Measurements from ENCODE around the gene VPS72. TPM values are rescaled to one million over a fixed set of nuclear protein-coding genes. Genes with fewer than 3 reads are reported as not detected.

The VPS72 gene
- total RNA-seq, 1 experiment from 2014 or later: 66.6 TPM

DNA sequence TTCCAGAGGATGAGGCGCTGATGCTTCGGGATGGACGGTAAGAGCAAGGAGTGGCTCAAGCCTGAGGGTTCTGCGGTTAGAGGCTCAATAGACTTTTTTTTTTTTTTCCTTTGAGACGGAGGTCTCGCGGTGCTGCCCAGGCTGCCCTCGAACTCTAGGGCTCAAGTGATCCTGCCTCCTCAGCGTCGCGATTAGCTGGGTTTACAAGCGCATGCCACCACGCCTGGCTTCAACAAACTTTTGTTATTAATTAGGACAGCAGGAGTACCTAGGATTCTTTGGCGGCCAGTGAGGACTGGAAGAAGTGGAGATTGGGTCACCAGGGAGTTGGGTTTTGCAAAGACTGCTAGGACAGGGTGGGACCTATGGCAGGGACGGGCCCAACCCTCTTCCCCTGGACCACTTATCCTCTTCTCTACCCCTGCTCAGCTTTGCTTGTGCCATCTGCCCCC lies 23.5 kb downstream of the VPS72 start:
- Histone ChIP-seq H3K4me1 (replicated peaks) (peaks cover 19% of the 10 kb centered on the region), H3K36me3 (peaks cover 47% of the 10 kb centered on the region), H3K9me3 (replicated peaks) (no peaks in the 10 kb centered on the region), H3K27me3 (replicated peaks) (no peaks in the 10 kb centered on the region), H3K27ac (peak overlapping the region; percentile 36), H3K4me3 (peak overlapping the region; percentile 51)
- peak in 1 of 2 experiments; percentile 77 for DNase-seq (ENCODE audit: low read depth in 1 of 2, low spot score in 2 of 2)

DNA sequence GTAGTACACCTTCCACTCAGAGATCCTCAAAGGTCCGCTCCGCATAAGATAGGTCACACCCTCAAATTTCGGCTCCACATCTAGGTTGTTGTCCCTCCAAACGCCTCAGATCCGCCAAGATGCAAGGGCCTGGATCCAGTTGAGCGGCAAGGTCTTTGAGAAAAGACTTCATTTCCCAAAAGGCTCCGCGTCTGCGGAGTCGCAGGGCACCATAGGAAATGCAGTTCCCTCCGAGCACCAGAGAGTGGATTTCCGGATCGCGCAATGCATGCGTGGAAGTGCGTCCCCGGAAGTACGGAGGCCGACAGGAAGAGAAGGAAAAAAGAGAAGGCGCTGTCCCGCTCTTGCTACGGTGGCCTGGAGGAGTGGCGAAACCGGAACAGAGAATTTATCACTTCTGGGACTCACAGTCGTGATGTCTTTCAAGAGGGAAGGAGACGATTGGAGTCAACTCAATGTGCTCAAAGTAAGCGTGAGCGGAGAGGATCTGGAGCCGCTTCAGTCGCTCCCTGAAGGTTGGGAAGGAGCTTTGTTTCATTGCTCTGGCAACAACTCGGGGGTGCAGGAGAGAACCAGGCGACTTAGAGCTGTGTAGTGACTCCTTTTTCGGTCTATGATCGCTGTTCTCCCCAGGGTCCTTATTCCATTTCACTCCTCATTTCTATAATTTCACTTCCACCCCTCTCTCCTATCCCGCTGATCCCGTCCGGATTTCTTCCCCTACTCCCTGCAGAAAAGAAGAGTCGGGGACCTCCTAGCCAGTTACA lies 24.1 kb downstream of the VPS72 start, which contains the start of the genes LYSMD1 and SCNM1:
TSS of gene LYSMD1 (minus strand) at position 165 of the 767 bp plus-strand sequence. CDS start 644 bp downstream, outside the sequence.
TSS of gene SCNM1 (plus strand) at position 407 of the 767 bp plus-strand sequence. CDS start at position 416, 9 bp downstream.
- Histone ChIP-seq H3K36me3 (peaks cover 53% of the 10 kb centered on the region), H3K27me3 (replicated peaks) (no peaks in the 10 kb centered on the region), H3K9me3 (replicated peaks) (no peaks in the 10 kb centered on the region), H3K4me3 (peak within 1 kb of the TSS; percentile 51), H3K27ac (peak within 1 kb of the TSS; percentile 36), H3K4me1 (replicated peaks) (peaks cover 19% of the 10 kb centered on the region)
- peak; percentile 97 to 98 for DNase-seq (ENCODE audit: low read depth in 1 of 2, low spot score in 2 of 2)

DNA sequence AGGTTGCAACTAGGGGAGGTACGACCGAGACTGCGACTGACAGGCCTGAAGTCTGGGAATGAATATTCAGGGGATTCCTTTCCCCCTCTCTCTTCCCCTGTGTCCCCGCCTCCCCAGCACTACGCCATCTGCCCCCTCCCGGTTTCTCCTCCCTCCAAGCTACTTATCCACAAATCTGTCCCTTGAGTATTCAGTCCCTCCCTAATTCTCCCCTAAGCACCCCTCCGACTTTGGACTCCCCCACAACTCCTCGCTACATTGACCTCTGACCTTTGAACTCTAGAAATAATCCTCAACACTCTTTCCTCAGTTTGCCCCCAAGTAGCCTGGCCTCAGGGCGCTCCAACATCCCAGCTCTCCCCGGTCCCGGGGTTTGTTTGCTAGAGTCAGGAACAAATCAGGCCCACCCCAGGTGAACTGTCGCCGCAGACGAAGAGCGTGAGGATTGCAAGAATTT lies 24.7 kb downstream of the VPS72 start:
- Histone ChIP-seq H3K4me1 (replicated peaks) (peaks cover 19% of the 10 kb centered on the region), H3K27me3 (replicated peaks) (no peaks in the 10 kb centered on the region), H3K4me3 (peak overlapping the region; percentile 51), H3K36me3 (peaks cover 53% of the 10 kb centered on the region), H3K9me3 (replicated peaks) (no peaks in the 10 kb centered on the region), H3K27ac (peak overlapping the region; percentile 25; the same call in 1 of the 2 replicates)
- DNase-seq (ENCODE audit: low read depth in 1 of 2, low spot score in 2 of 2): no peak

DNA sequence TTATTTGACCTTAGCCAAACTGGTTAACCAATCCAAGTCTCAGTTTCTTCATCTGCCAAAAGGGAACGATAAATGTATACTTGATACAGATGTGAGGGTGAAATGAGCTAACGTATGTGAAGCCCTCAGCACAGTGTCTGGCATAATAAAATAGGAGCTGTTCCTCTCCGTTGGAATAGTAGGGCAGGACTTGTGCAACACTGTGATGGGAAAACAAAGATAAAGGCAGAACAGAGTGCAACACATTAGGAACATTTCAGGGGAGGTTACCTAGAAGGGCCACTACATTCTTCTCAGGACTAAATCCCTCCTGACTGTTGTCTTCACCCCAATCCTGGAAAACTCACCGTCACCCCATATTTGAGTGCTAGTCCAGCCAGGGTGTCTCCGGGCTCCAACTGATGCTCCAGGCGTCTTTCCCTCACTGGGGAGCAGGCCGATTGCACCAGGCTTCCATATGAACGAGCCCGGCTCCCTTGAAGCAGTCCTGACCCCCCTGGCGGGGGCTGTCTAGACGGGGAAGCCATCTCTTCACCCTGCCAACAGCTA lies 25.2 kb downstream of the VPS72 start:
- no peak for DNase-seq (ENCODE audit: low read depth in 1 of 2, low spot score in 2 of 2)
- H3K4me1 ChIP-seq (replicated peaks): peaks cover 19% of the 10 kb centered on the region
- H3K27ac ChIP-seq: no peak overlapping the region
- peaks cover 50% of the 10 kb centered on the region for H3K36me3 ChIP-seq
- H3K4me3 ChIP-seq: peak overlapping the region; percentile 51
- H3K9me3 ChIP-seq (replicated peaks): no peaks in the 10 kb centered on the region
- no peaks in the 10 kb centered on the region for H3K27me3 ChIP-seq (replicated peaks)

DNA sequence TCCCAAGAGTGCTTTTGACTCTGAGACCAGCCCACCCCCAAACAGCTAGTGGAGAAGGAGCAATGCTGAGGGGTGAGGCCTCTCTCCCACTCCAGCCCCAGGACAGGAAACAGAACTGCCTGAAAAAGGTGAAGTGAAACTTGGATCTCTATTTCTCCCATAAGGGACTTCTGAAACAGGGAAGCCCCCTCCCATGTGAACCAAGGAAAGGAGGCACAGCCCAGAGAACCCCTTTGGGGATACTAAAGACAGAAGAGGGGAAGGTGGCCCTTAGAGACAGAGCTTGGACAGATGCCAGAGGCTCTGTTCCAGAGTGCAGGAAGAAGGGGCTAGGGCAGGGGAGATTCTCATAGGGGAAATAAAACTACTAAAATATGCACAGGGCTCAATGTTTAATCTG lies 30.6 kb downstream of the VPS72 start:
- Histone ChIP-seq H3K27me3 (replicated peaks) (no peaks in the 10 kb centered on the region), H3K36me3 (peaks cover 45% of the 10 kb centered on the region), H3K27ac (no peak overlapping the region), H3K9me3 (replicated peaks) (no peaks in the 10 kb centered on the region), H3K4me3 (no peak overlapping the region), H3K4me1 (replicated peaks) (peaks cover 3% of the 10 kb centered on the region)
- no peak for DNase-seq (ENCODE audit: low read depth in 1 of 2, low spot score in 2 of 2)

DNA sequence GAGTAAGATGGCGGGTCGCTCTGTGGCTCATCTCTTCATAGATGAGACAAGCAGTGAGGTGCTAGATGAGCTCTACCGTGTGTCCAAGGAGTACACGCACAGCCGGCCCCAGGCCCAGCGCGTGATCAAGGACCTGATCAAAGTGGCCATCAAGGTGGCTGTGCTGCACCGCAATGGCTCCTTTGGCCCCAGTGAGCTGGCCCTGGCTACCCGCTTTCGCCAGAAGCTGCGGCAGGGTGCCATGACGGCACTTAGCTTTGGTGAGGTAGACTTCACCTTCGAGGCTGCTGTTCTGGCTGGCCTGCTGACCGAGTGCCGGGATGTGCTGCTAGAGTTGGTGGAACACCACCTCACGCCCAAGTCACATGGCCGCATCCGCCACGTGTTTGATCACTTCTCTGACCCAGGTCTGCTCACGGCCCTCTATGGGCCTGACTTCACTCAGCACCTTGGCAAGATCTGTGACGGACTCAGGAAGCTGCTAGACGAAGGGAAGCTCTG lies 31.2 kb downstream of the VPS72 start:
- H3K36me3 ChIP-seq: peaks cover 41% of the 10 kb centered on the region
- no peak overlapping the region for H3K4me3 ChIP-seq
- H3K27me3 ChIP-seq (replicated peaks): no peaks in the 10 kb centered on the region
- H3K9me3 ChIP-seq (replicated peaks): no peaks in the 10 kb centered on the region
- no peaks in the 10 kb centered on the region for H3K4me1 ChIP-seq (replicated peaks)
- no peak overlapping the region for H3K27ac ChIP-seq
- no peak for DNase-seq (ENCODE audit: low read depth in 1 of 2, low spot score in 2 of 2)

DNA sequence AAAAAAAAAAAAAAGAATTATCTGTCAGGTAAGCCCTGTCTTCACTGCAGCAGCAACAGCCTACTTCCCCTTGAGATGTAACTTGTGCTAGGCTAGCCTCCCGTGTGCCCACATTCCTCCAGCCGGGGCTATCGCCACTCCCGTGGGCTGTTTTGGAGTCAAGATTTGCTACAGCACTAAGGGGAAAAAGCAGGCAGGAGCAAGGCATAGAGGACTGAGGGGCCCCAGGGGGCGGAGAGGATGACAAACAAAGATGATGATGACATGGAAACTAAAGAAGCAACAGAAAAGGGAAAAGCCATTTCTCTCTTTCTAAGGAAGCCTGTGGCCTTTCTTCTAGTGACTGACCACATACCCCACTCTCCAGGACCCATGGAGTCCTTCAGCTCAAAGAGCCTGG lies 31.7 kb downstream of the VPS72 start:
- no peak overlapping the region for H3K27ac ChIP-seq
- H3K27me3 ChIP-seq (replicated peaks): no peaks in the 10 kb centered on the region
- H3K4me3 ChIP-seq: no peak overlapping the region
- no peaks in the 10 kb centered on the region for H3K9me3 ChIP-seq (replicated peaks)
- peaks cover 41% of the 10 kb centered on the region for H3K36me3 ChIP-seq
- no peaks in the 10 kb centered on the region for H3K4me1 ChIP-seq (replicated peaks)
- no peak for DNase-seq (ENCODE audit: low read depth in 1 of 2, low spot score in 2 of 2)

DNA sequence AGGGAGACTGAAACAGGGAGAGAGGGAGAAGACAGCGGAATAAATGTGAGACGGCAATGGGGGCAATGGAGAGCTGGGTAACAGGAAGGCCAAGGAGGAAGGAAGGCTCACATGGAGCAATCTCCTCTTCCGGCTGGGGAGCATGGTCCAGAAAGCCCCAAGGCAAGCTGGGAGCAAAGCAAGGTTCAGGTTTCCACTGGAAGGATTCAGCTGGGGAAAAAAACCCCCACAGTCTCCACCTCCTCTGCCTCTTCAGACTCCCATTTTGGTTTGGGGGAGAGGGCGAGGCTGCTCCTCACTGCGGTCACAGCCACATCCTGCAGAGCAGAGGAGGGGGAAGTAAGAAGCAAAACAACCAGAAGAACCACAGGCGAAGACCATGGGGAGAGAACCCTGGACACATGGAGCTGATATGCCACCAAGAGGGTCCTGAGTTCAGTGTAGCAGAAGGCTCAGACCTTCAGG lies 32.9 kb downstream of the VPS72 start:
- DNase-seq (ENCODE audit: low read depth in 1 of 2, low spot score in 2 of 2): no peak
- Histone ChIP-seq H3K4me1 (replicated peaks) (no peaks in the 10 kb centered on the region), H3K36me3 (peaks cover 41% of the 10 kb centered on the region), H3K27me3 (replicated peaks) (no peaks in the 10 kb centered on the region), H3K27ac (no peak overlapping the region), H3K4me3 (no peak overlapping the region), H3K9me3 (replicated peaks) (no peaks in the 10 kb centered on the region)

DNA sequence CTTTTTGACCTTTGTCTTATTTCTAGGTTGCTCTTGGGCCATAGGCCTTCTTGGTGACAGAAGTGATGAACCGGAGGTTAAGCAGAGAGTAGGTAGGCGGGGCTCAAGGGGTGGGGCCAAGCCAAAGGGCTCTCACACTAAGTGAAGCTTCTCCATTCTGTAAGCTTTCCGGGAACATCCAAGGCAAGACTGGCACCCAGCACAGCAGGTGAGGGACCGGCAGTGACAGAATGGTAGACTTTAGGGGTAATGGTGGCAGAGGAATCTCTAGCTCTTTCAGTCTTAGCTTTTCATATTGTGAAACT lies 33.5 kb downstream of the VPS72 start, which contains the start of gene TNFAIP8L2:
TSS of gene TNFAIP8L2 (plus strand) at position 135 of the 305 bp plus-strand sequence. CDS start 2,049 bp downstream, outside the sequence.
- H3K4me1 ChIP-seq (replicated peaks): no peaks in the 10 kb centered on the region
- no peak within 1 kb of the TSS for H3K27ac ChIP-seq
- no peaks in the 10 kb centered on the region for H3K9me3 ChIP-seq (replicated peaks)
- no peak within 1 kb of the TSS for H3K4me3 ChIP-seq
- H3K27me3 ChIP-seq (replicated peaks): no peaks in the 10 kb centered on the region
- no peak for DNase-seq (ENCODE audit: low read depth in 1 of 2, low spot score in 2 of 2)
- peaks cover 38% of the 10 kb centered on the region for H3K36me3 ChIP-seq

DNA sequence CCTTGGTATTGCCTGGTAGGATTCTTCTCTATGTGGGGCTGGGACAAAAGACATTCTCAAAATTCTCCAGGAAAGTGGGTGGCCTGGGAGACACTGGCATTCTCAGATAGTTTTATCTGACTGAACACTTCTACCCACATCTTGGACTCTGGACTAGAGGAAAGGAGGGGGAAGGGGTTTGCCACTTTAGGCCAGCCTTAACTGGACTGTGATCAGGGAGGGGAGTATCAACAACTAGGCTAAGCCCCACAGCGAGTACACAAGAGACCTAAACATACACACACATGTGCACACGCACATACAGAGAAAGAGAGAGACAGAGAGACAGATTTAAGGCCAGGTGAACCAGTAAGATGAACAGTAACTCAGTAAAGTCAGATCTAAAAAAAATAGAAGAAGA lies 42.3 kb downstream of the VPS72 start:
- H3K4me1 ChIP-seq (replicated peaks): peaks cover 16% of the 10 kb centered on the region
- H3K36me3 ChIP-seq: no peaks in the 10 kb centered on the region
- no peak overlapping the region for H3K27ac ChIP-seq
- peak in 1 of 2 experiments; percentile 7 for DNase-seq (ENCODE audit: low read depth in 1 of 2, low spot score in 2 of 2)
- H3K4me3 ChIP-seq: no peak overlapping the region
- no peaks in the 10 kb centered on the region for H3K27me3 ChIP-seq (replicated peaks)
- H3K9me3 ChIP-seq (replicated peaks): no peaks in the 10 kb centered on the region

DNA sequence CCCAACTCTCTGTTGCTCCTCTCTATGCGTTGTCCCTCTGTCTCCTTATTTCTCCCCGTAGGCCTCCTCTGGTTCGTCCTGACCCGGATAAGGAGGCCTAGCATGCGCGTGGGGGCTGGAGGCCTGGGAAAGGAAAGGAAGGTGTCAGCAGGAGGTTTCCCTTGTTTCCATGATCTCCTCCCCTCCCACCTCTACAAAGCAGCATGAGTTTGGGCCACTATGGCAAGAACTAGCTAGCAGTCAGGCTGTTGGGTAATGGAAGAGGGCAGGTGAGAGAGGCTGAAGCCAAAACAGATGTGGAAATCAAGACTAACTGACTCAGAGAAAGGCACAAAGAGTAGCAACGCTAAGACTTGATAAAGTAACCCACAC lies 42.9 kb downstream of the VPS72 start:
- no peak for DNase-seq (ENCODE audit: low read depth in 1 of 2, low spot score in 2 of 2)
- Histone ChIP-seq H3K4me1 (replicated peaks) (peaks cover 16% of the 10 kb centered on the region), H3K27ac (no peak overlapping the region), H3K27me3 (replicated peaks) (no peaks in the 10 kb centered on the region), H3K9me3 (replicated peaks) (no peaks in the 10 kb centered on the region), H3K4me3 (peak overlapping the region; percentile 45), H3K36me3 (no peaks in the 10 kb centered on the region)

DNA sequence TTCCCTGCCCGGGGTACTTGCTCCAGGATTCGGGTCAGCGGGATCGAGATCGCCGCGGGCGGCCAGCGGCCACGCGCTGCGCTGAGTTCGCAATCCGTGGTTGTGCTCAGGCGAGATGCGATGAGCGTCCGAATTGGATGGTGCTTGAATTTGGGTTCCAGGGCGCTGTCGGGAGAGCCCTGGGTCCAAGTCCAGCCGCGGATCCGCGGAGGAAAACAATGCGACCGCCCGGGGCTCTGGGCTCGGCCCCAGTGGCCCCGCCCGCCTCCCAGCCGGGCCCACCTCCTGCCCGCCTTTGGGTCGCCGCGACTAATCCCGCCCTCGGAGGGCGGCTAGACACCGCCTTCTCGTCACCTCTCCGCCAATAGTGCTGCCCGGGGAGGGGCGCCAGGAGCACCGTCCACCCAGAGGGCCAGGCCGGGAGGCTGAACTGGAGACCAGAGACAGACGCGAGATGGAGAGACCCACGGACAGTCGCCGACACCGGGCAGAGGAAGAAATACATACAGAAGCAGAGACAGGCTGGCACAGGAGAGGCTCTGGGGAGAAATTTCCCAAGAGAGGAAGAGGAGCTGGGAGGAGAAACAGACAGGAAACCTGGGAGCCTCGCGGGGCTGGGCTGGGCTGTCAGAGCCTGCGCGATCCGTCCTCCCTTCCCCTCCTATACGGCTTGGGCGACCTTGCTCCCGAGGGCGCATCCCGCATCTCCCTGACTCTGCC lies 43.4 kb downstream of the VPS72 start, which contains the start of gene SEMA6C:
TSS of gene SEMA6C (minus strand) at position 220 of the 720 bp plus-strand sequence. CDS start 4,010 bp downstream, outside the sequence.
- peak; percentile 91 to 95 for DNase-seq (ENCODE audit: low read depth in 1 of 2, low spot score in 2 of 2)

DNA sequence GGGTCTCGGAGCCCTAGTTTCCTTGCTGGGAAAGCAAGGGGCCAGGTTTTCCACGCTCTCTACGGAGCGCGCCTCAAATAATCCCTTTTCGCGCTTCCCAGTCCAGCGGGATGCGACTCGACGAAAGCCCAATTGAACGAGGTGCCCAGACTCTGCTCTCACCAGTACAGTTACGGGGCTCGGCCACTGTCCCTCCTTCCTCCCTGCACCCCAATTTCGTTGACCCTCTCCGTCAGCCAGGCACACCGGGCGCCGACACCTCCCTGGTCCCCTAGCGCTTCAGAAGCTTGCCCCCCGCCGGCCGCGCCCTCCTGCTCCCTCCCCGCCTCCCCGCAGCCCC lies 44.0 kb downstream of the VPS72 start:
- H3K4me1 ChIP-seq (replicated peaks): peaks cover 16% of the 10 kb centered on the region
- H3K9me3 ChIP-seq (replicated peaks): no peaks in the 10 kb centered on the region
- H3K36me3 ChIP-seq: no peaks in the 10 kb centered on the region
- H3K27ac ChIP-seq: no peak overlapping the region
- H3K4me3 ChIP-seq: peak overlapping the region; percentile 45
- no peak for DNase-seq (ENCODE audit: low read depth in 1 of 2, low spot score in 2 of 2)
- no peaks in the 10 kb centered on the region for H3K27me3 ChIP-seq (replicated peaks)

More for the DNA sequence above, 43.4 kb downstream of the VPS72 start, which contains the start of gene SEMA6C:
- no peaks in the 10 kb centered on the region for H3K36me3 ChIP-seq
- H3K27ac ChIP-seq: no peak within 1 kb of the TSS
- no peaks in the 10 kb centered on the region for H3K27me3 ChIP-seq (replicated peaks)
- peak within 1 kb of the TSS; percentile 45 for H3K4me3 ChIP-seq
- no peaks in the 10 kb centered on the region for H3K9me3 ChIP-seq (replicated peaks)
- peaks cover 16% of the 10 kb centered on the region for H3K4me1 ChIP-seq (replicated peaks)

Measured in SJSA1 (cell line).